HepG2 (cell line): ENCODE data around the gene CPOX. TPM values are rescaled to one million over a fixed set of nuclear protein-coding genes. Genes with fewer than 3 reads are reported as not detected.

Experiments used
- ATAC-seq: fragments of 200-7000 bp; cut with Tn5 transposase; 3 replicates; pipeline ENCODE4 v1.9.1; 2020; ENCODE audit warnings: mild to moderate bottlenecking, moderate library complexity
- BruUV-seq: library from RNA; stranded (reverse); fragments of 400-500 nt; replicated peaks from 2 replicates; lab custom pipeline; 2021; lab: Mats Ljungman, UMichigan
- CTCF ChIA-PET: fragments of 300-600 bp; formaldehyde crosslinking; extraction: SDS; loops from one replicate; lab custom pipeline; 2021; ENCODE audit warnings: low total read pairs, inconsistent platforms, low intra/inter-chr PET ratio; lab: Yijun Ruan, JAX
- POLR2A ChIA-PET: fragments of 350-600 bp; sonication (Branson Sonifier 250); formaldehyde crosslinking; loops from one replicate; lab custom pipeline; 2020; ENCODE audit warnings: antibody characterized with exemption, inconsistent platforms; lab: Yijun Ruan, JAX
- DNase-seq: peaks from one replicate; pipeline ENCODE4 v3.0.0-alpha.2; 2015; ENCODE audit warnings: low spot score
- FAIRE-seq: peaks from 3 replicates; lab custom pipeline; 2011; peaks lifted over from hg19 to GRCh38; lab: Jason Lieb, UNC
- H2AFZ ChIP-seq: one replicate; pipeline ENCODE4 v1.6.1; 2011; ENCODE audit warnings: low read length, inconsistent platforms
- H3K27ac ChIP-seq: fragments of 300-600 bp; 3 replicates; pipeline ENCODE4 v1.8.0; 2011; ENCODE audit warnings: mixed run types, mild to moderate bottlenecking, mixed read lengths, low read length, inconsistent platforms; ENCODE audit not compliant: insufficient read depth; ENCODE audit errors: extremely low read length
- H3K27me3 ChIP-seq, 2 experiments: fragments of 200-600 bp in 1 of 2; 2 replicates in 1 of 2; 3 replicates in 1 of 2; pipeline versions ENCODE4 v1.6.0 to v1.8.0; 2011; ENCODE audit warnings: low read length in 2 of 2, mild to moderate bottlenecking in 2 of 2, moderate library complexity in 2 of 2, inconsistent platforms in 1 of 2; ENCODE audit not compliant: insufficient read depth in 2 of 2, control insufficient read depth in 1 of 2
- H3K36me3 ChIP-seq, 2 experiments: fragments of 200-600 bp in 1 of 2; replicated peaks in 1 of 2; 2 replicates in 1 of 2; 3 replicates in 1 of 2; pipeline versions ENCODE4 v1.5.1 to v1.8.0; 2011; ENCODE audit warnings: low read length in 2 of 2, inconsistent platforms in 1 of 2; ENCODE audit not compliant: insufficient read depth in 2 of 2, control insufficient read depth in 1 of 2
- H3K4me1 ChIP-seq: 2 replicates; pipeline ENCODE4 v1.5.1; 2012; ENCODE audit warnings: low read length, inconsistent platforms; ENCODE audit not compliant: insufficient read depth
- H3K4me2 ChIP-seq: 2 replicates; pipeline ENCODE4 v1.6.0; 2011; ENCODE audit warnings: low read depth, low read length, inconsistent platforms
- H3K4me3 ChIP-seq, 3 experiments: fragments of 200-600 bp in 1 of 3; sonication (generic), shearing (Covaris generic) in 1 of 3; replicated peaks in 1 of 3; 2 replicates each; pipeline ENCODE4 v1.5.1; 2011 to 2016; ENCODE audit warnings: low read length in 3 of 3, inconsistent platforms in 2 of 3, low read depth in 2 of 3, mild to moderate bottlenecking in 2 of 3, control low read depth in 1 of 3, mixed read lengths in 1 of 3; ENCODE audit not compliant: insufficient read depth in 1 of 3
- H3K79me2 ChIP-seq: one replicate; pipeline ENCODE4 v1.6.1; 2011; ENCODE audit warnings: low read length, inconsistent platforms; ENCODE audit not compliant: insufficient read depth
- H3K9ac ChIP-seq: 2 replicates; pipeline ENCODE4 v1.6.0; 2011; ENCODE audit warnings: mild to moderate bottlenecking, low read depth, low read length, inconsistent platforms; ENCODE audit not compliant: insufficient read depth
- H3K9me3 ChIP-seq: 2 replicates; pipeline ENCODE4 v1.5.1; 2012; ENCODE audit warnings: mild to moderate bottlenecking, low read length
- H4K20me1 ChIP-seq: 2 replicates; pipeline ENCODE4 v1.6.0; 2011; ENCODE audit warnings: inconsistent platforms, mild to moderate bottlenecking, low read length, moderate library complexity; ENCODE audit not compliant: insufficient read depth
- CEBPB ChIP-seq: IDR thresholded peaks from 2 replicates; pipeline ENCODE4 v1.6.1; 2011; ENCODE audit warnings: low read depth, low read length, improper control_type of control experiment, borderline replicate concordance
- CEBPG ChIP-seq: IDR thresholded peaks from 2 replicates; pipeline ENCODE4 v1.6.1; 2016
- HNF4A ChIP-seq: sonication (generic); formaldehyde crosslinking; IDR thresholded peaks from 2 replicates; pipeline ENCODE4 v1.4.0; 2020; ENCODE audit warnings: missing genetic modification reagents
- SIX1 ChIP-seq: sonication (generic); formaldehyde crosslinking; IDR thresholded peaks from 2 replicates; pipeline ENCODE4 v1.4.0; 2020; ENCODE audit warnings: missing genetic modification reagents, borderline replicate concordance
- TEAD2 ChIP-seq: sonication (generic); formaldehyde crosslinking; IDR thresholded peaks from 2 replicates; pipeline ENCODE4 v1.9.0; 2021; ENCODE audit warnings: missing genetic modification reagents
- ZNF3 ChIP-seq: IDR thresholded peaks from 2 replicates; pipeline ENCODE4 v1.7.0; 2017; ENCODE audit warnings: inconsistent platforms
- ZNF564 ChIP-seq: sonication (generic); formaldehyde crosslinking; IDR thresholded peaks from 2 replicates; pipeline ENCODE4 v1.8.1; 2023; ENCODE audit warnings: mild to moderate bottlenecking, missing genetic modification reagents
- ZNF629 ChIP-seq: sonication (generic); formaldehyde crosslinking; conservative IDR thresholded peaks from 2 replicates; pipeline ENCODE4 v1.5.0; 2020; ENCODE audit warnings: missing genetic modification reagents
- ZNF674 ChIP-seq: sonication (generic); formaldehyde crosslinking; IDR thresholded peaks from 2 replicates; pipeline ENCODE4 v1.5.0; 2020; ENCODE audit warnings: low read depth, mild to moderate bottlenecking, missing genetic modification reagents
- WGBS: methylation state at CpG from one replicate; pipeline ENCODE4 v1.1.6; 2017; ENCODE audit warnings: low lambda C conversion rate; 5-methylcytosine and 5-hydroxymethylcytosine counted together
- in situ Hi-C: cut with HindIII; loops from 2 replicates; pipeline ENCODE4 v1.10.0; 2017; ENCODE audit warnings: low pct_unique_long_range_greater_than_20kb; ENCODE audit not compliant: extremely low pct_ligation_motif_present
- intact Hi-C: fragments of 100-400 bp; cut with micrococcal nuclease; formaldehyde crosslinking; loops from one replicate; pipeline ENCODE4 v1.10.0; 2022; ENCODE audit not compliant: unreplicated experiment
- polyA plus RNA-seq, 8 experiments: library from polyadenylated mRNA; depleted of rRNA in 3 of 8; stranded (reverse) in 7 of 8; unstranded in 1 of 8; fragments of >200 nt; fragmentation: Illumina TruSeq in 4 of 8; extraction: Trizol in 4 of 8; gene quantifications; 2 replicates each; pipeline versions ENCODE4 v1.2.1 to v1.2.3, GENCODE V29; 2011 to 2016; ENCODE audit warnings: low read depth in 4 of 8, missing spikeins in 1 of 8, mixed read lengths in 1 of 8; ENCODE audit not compliant: insufficient read depth in 1 of 8
- total RNA-seq, 5 experiments: library from RNA; depleted of rRNA; stranded (reverse); fragments of >200 nt; fragmentation: Illumina TruSeq; extraction: Trizol; gene quantifications; 2 replicates each; pipeline ENCODE4 v1.2.3, GENCODE V29; 2016; ENCODE audit warnings: low read depth in 1 of 5
- TF ChIP-seq, protein P1 (sequence below): sonication (generic); formaldehyde crosslinking; IDR thresholded peaks from 2 replicates; pipeline ENCODE4 v1.4.0; 2020; ENCODE audit warnings: missing genetic modification reagents, borderline replicate concordance

CPOX gene
- total and polyA plus RNA-seq, 2 of the 13 experiments (the other 11 are each of a cell fraction or from before 2014, with no cell fraction given) = 34.2 to 37.2 TPM

DNA sequence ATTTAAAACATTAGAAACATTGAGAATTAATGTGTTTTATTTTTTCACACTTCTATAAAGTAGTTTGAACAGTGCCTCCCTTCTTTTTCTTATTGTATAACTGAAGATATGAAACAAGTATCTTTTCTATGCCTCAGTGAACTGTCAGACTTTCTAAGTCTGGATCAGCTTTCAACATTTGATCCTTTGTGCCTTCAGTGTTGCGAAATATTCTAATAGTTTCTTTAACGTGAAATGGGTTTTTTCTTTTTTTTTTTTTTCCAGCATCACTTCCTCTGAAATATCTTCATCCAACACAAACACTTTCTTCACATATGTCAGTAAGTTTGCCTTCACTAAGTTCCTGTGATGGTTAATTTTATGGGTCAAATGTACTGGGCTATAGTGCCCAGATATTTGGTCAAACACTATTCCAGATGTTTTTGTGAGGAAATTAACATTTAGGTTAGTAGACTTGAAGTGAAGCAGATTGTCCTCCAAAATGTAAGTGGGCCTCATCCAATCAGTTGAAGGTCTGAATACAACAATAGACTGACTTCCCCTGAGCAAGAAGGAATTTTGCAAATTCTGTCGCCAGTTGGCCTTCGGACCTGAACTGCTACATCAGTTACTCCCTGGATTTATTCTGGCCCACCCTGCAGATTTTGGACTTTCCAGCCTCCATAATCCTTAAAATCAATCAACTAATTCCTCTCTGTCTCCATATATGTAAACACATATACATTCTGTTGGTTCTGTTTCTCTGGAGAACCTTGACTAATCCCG is 6.4 kb upstream of the CPOX start:
- no peaks in the 10 kb centered on the region for H3K79me2 ChIP-seq
- TF ChIP-seq ZNF674 (CRISPR knock-in tag) (no peak), HNF4A (0 out of 2 replicates have a peak, but pooled peaks have one; percentile 12), ZNF3 (CRISPR knock-in tag) (peak; percentile 84), CEBPB (peak; percentile 91), TEAD2 (CRISPR knock-in tag) (no peak), ZNF564 (CRISPR knock-in tag) (peak; percentile 95), CEBPG (CRISPR knock-in tag) (peak; percentile 73), SIX1 (0 out of 2 replicates have a peak, but pooled peaks have one; percentile 16), ZNF629 (CRISPR knock-in tag) (peak; percentile 41; the same call in 1 of the 2 replicates)
- TF ChIP-seq, protein P1, sequence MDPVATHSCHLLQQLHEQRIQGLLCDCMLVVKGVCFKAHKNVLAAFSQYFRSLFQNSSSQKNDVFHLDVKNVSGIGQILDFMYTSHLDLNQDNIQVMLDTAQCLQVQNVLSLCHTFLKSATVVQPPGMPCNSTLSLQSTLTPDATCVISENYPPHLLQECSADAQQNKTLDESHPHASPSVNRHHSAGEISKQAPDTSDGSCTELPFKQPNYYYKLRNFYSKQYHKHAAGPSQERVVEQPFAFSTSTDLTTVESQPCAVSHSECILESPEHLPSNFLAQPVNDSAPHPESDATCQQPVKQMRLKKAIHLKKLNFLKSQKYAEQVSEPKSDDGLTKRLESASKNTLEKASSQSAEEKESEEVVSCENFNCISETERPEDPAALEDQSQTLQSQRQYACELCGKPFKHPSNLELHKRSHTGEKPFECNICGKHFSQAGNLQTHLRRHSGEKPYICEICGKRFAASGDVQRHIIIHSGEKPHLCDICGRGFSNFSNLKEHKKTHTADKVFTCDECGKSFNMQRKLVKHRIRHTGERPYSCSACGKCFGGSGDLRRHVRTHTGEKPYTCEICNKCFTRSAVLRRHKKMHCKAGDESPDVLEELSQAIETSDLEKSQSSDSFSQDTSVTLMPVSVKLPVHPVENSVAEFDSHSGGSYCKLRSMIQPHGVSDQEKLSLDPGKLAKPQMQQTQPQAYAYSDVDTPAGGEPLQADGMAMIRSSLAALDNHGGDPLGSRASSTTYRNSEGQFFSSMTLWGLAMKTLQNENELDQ = no peak
- H3K4me3 ChIP-seq = no peak overlapping the region
- H3K9me3 ChIP-seq = no peaks in the 10 kb centered on the region
- ChIA-PET POLR2A (no interaction called here), CTCF (interaction anchor here (2.8 kb wide), 1 partner anchor 213 kb away, joined by 8 read pairs; no protein-coding TSS in a partner anchor)
- peak overlapping the region; percentile 28; the same call in 1 of the 2 replicates for H3K4me2 ChIP-seq
- H3K27ac ChIP-seq = no peak overlapping the region
- no peaks in the 10 kb centered on the region for H3K36me3 ChIP-seq
- FAIRE-seq = no peak
- no TSS peak for BruUV-seq
- intact Hi-C loops (loop anchor here (10.0 kb wide), 1 partner anchor 565 kb away; the partner anchor contains the start of gene GABRR3), in situ Hi-C loops (loop anchor here (5.0 to 10.0 kb wide), 2 partner anchors 212 to 395 kb away; no protein-coding TSS in a partner anchor)
- H3K27me3 ChIP-seq = no peaks in the 10 kb centered on the region
- WGBS = 12% methylated on average over 5 of the region's 5 CpGs
- no peak overlapping the region for H3K9ac ChIP-seq
- H2AFZ ChIP-seq = no peak overlapping the region
- H3K4me1 ChIP-seq = peaks cover 56% of the 10 kb centered on the region
- DNase-seq = peak; percentile 21
- no peaks in the 10 kb centered on the region for H4K20me1 ChIP-seq
- ATAC-seq = peak; percentile 16; the same call in 1 of the 3 replicates
